Dermis blood vessel endothelial cell (primary cell): ENCODE results near the gene XYLT1. TPM values are rescaled to one million over a fixed set of nuclear protein-coding genes. Genes with fewer than 3 reads are reported as not detected.
A peak's percentile ranks its signal among the peaks of the same experiment; 100 is the strongest.

Experiments used
- DNase-seq: peaks from one replicate; pipeline ENCODE4 v3.0.0; 2010
- total RNA-seq: library from RNA; depleted of rRNA; stranded (reverse); fragments of >200 nt; gene quantifications from 2 replicates; pipeline ENCODE4 v1.2.3, GENCODE V29; 2014

XYLT1 gene
- total RNA-seq, 1 donor from 2014 or later: 2.0 TPM

DNA sequence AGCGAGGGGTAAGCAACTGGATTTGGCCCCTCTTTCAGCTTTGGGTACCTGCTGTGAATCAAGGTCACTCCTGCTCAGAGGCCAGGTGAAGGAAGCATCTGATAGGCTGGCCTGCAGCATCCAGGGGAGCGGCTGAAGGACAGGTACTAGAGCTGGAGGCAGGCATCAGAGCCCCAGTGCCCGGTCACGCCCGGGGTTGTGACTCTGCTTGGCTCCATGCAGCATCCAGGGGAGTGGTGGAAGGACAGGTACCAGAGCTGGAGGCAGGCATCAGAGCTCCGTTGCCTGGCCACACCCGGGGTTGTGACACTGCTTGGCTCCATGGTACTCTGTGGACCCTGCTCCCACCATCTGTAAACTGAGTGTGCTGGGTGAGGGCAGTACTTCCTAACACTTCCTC, 189.7 kb downstream of the XYLT1 start:
- no peak for DNase-seq

DNA sequence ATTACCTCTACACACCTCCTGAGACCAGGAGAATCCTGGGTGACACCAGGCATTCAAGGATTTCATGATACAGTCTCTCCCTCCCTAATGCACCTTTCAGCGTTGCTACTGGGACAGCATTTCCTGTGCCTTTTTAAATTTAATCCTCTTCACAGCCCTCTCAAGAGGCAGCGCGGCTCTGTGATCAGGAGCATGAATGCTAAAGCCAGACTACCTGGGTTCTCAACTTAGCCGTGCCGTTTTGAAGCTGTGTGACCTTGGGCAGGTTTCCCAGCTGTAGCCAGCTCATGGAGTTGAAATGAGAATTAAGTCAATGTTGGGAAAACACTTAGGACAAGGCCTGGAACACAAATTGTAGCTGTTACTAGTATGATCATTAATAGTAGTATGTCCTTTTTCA, 191.8 kb downstream of the XYLT1 start:
- no peak for DNase-seq

DNA sequence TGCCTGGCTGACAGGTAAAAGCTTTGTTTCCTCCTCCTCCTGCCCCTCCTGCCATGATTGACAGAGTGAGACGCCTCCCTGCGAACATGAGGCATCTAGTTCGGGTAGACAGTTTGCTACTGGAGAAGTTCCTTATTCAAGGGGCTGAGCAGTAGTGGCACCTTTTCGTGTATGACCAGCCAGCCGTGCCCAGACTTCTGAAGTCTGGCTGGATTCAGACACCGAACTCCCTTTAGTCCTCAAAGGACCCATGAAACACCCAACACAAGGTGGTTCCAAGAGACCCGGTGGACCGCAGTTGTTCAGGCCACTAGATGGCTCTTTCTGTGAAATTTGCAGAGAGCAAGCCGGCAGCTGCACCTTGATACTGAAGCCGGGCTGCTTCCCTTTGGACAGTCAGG, 192.8 kb downstream of the XYLT1 start:
- peak; percentile 24 for DNase-seq

DNA sequence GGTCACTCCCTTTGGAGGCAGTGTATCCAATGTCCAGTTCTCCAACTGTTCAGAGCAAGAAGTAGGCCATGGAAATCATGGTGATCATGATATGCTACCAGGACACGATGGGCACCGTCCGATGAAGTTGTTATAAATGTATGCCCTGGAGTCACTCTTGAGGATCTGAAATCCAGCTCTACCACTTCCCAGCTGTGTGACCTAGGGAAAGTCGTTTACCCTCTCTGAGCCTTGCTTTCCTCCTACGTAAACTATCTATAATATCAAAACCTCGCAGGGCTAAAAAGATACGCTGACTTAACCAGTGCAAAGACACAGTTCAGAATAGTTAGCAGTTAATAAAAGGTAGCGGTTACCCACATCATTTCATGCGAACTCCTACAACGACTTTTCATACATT, 194.2 kb downstream of the XYLT1 start:
- no peak for DNase-seq

DNA sequence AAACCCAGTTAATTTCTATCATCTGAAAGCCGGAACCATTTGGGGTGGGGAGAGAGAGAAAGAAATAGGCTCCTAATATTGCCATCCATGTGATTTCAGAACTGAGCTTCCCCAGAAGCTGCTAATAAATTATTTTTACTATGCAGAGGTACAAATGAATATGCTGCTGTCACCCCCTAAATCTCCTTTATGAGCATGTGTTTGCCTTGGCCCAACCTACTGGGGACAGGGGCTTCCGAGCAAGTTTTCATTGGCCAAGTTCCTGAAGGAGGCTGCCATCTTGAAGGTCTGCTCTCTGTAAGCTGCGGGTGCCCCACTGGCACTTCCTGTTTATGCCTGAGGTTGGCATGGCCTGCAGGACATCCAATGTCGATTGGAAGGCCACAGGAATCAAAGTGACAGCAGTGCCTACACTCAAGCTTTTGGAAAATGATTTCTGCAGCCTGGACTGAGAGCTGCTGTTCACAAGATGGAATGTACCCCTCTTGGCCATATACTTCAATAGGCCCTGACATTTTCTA, 194.7 kb downstream of the XYLT1 start:
- DNase-seq: no peak

DNA sequence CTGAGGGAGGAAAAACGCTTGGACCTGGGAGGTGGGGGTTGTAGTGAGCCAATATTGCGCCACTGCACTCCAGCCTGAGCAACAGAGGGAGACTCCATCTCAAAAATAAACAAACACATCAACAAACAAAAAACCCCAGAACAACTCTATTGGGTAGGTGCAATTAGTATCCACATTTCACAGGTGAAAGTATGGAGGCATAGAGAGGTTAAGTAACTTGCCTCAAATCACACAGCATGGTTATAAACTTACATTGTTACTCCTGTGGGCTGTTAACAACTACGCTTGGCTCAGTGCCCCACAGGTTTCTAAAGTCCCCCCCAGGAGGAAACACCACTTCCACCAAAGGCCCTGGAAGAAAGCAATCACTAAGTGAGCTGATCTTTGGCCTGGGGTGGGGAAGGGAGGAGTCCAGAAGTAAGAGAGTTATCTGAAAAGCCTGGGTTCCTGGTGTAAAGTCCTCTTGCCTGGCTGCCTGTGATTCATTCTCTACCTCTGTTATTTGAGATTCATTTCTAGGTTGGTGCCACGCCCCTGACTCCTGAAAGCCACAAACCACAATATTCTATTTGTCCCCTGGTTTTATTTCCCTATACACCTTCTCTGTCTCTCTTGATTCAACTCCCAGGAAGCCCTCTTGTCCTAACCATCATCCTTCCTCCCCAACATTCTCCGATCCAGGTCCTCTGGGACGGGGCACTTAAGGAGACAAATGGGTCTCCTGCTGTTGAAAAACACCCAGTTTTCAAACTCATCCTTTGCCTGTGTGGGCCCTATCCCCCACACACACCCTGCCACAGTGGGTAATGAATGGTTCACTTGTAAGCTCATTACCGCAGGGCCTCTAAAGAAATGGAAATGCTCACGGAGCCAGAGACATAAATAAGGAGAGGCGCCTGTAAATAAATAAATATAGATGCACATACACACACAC, 195.4 kb downstream of the XYLT1 start:
- DNase-seq: no peak

DNA sequence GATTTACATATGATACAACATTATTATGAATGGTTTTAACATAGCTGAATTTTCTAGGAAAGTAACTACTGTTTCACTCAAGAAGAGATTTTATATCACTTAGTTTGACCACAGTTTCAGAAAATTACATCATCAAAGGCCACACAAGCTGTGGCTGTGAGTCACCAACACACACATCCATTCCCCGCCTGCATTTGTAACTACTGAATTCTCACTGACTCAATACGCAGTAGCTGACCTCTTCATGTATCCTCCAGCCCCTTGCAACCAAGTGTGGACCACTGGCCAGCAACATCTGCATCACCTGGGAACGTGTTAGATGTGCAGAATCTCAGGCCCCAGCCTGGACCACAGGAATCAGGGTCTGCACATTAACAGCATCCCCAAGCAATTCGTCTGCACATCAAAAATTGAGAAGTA, 197.6 kb downstream of the XYLT1 start:
- no peak for DNase-seq

DNA sequence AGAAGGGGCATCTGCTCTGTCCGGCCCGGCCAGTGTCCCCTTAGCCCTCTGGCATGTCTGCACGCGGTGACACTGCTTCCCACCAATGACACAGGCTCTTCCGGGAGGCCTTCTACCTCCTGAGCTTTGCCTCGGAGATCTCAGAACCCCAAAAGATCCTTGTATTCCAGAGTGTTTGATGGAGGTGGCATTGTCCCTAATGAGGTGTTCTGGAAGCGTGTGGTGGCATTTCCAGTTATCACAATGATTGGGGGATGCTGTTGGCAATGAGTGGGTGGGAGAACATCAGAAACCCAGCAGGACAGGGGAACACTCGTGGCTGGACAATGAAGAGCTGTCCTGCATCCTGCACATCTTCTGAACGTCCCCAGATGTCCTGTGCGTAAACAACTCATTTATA, 198.0 kb downstream of the XYLT1 start:
- DNase-seq: no peak

DNA sequence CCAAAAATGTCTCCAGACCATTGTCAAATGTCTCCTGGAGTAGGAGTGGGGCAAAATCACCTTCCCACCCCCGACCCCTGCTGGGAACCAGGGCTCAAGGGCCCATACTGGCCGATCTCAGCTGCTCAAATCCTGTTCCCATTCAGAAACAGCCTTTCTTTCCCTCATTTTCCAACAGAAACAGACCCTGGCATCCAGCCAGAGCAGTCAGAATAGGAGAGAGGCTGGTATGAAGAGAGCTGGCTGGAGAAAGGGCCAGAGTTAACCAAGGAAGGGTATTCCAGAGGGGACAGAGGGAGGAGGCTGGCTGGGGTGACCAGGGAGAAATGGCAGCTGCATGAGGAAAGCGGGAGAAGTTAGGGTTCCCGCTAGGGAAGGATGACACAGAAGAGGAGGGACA, 199.1 kb downstream of the XYLT1 start:
- no peak for DNase-seq

DNA sequence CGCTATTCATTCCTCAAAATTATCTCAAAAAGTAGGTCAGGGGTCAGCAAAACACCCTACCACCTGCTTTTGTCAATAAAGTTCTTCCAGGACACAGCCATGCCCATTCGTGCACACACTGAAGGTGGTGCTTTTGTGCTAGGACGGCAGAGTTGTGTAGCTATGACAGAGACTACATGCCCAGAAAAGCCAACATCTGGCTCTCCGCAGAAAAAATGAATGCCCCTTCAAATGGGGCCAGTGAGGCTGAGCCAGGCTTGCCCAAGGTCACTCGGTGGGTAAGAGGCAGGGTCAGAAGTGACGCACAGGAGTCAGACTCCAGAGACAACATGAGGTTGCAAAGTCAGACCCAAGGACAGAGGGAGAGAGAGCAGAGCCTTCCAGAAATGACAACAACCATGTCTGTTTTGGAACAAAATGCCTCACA, 200.1 kb downstream of the XYLT1 start:
- no peak for DNase-seq

DNA sequence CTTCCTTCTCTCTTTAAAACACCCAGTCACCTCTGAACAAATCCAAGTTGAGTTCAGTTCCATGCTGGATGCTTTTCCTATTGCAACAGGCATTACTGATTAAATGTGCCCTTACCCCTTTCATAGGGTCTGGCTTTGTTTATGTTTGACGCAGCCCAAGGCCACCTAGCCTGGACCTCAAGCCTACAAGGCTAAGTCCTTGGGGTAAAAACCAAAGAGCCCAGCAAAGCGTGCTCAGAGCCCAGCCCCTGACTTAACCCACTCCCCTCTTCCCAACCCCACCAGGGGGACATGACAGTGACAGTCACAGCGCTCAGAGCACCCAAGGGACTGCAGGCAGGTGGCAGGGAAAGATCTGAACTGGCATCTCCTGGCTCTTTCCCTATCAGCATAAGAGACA, 200.6 kb downstream of the XYLT1 start:
- no peak for DNase-seq

DNA sequence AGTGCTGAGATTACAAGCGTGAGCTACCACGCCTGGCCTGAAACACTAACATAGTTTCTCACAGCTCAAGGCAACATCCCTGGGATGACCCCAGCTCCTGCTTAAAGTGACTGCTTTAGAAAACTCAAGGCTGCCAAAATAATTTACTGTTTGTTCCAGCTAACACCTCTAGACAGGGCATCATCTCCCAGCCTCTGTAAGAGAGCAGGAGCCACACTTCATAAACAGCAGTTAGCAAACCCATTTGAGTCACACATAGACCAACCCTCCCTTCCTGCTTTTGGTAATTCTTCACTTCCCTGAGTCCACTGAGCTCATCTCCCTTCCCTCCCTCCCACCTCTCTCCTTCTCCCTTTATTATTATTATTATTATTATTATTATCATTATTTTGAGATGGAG, 201.3 kb downstream of the XYLT1 start:
- DNase-seq: no peak

DNA sequence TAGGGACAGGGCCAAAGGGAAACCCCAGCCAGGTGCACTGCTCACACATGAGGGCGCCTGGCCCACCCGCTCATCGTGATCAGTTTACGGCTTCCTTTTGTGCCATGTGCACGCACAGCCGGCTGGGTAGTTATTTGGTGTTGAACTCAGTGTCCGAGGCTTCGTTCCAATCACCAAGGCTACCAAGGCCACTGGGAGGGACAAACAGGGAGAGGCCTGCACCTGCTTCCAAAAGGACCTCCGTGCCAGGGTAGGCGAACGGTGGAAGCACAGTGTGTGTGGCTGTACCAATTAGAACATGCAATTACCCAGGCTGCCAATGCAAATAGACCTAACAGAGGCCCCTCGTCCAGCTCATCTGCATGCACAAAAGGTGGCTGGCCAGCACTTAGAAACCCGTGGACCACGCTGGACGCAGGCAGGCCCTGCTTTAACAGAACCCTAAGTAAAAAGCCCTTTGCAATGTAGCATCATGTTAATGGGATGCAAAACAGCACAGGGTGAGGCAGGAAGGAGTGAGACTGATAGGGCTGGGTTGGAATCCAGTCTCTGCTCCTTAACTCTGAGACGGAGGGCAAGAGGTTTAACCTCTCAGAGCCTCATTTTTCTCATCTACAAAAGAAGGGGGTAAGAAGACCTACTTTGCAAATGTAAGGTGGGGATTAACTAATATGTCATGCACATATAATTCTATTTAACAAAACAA, 204.0 kb downstream of the XYLT1 start:
- DNase-seq: no peak

DNA sequence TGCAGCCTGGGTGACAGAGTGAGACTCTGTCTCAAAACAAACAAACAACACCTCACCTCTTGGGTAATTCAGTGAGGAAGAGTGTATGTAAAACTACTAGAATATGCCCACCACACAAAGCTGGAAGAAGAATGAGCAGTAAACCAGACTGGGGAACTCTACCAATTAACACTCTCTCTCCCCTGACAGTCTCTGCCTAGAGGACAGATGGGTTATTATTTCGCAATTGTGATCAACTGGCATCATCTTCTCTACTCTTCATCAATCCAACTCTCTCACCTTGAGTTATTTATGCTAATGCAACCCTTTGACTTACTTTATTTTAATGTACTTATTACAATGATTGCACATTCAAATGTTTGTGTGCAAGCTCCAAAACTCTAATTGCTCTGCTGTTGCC, 205.6 kb downstream of the XYLT1 start:
- DNase-seq: no peak

DNA sequence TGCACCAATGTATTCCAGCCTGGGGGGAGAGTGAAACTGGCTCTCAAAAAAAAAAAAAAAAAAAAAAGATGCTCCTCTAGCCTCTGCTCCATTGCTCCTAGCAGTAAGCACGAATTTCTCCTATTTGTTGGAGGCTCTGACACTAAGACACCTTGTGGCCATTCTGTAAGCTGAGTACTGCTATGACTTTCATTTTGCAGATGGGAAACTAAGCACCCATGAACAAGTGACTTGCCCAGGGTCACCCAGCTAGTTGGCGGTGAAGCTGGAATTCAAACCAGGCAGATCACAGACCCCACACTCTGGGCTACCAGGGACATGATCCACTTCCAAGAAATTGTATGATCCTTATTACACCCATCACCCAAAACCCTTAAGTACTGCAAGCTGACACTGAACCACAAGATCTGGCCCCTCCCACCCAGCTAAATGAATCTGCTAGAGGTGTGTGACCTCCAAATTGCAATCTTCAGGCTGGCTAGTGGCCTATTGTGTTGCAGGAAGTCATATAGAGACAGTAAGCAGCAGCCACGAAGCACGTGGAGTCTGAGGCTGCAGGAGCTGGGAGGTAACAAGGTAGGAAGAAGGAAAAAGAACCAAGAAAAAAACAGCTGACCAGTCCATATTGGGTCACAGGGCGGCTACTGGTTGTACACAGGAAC, 209.4 kb downstream of the XYLT1 start:
- no peak for DNase-seq

DNA sequence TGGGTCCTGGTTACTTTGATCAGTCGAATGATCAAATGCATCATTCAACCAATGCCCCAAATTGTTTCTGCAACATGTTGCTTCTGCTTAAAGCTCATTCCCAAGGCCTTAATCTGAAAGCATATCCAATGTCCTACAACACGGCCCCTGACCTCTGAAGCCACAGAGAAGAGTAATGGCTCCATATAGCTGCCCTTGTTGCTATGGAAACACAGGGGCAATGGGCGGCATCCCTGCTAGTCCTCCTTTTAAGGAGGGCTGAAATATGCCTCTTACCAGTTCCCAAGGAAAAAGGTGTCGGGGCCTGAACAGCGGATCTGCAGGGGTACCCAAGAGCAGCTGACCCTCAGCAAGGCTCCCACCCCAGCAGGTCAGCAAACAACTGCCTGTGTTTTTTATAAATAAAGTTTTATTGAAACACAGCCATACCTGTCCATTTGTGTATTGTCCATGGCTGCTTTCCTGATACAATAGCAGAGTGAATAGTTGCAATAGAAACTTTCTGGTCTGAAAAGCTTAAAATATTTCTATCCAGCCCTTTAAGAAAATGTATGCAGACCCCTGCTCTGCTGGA, 210.4 kb downstream of the XYLT1 start:
- no peak for DNase-seq

DNA sequence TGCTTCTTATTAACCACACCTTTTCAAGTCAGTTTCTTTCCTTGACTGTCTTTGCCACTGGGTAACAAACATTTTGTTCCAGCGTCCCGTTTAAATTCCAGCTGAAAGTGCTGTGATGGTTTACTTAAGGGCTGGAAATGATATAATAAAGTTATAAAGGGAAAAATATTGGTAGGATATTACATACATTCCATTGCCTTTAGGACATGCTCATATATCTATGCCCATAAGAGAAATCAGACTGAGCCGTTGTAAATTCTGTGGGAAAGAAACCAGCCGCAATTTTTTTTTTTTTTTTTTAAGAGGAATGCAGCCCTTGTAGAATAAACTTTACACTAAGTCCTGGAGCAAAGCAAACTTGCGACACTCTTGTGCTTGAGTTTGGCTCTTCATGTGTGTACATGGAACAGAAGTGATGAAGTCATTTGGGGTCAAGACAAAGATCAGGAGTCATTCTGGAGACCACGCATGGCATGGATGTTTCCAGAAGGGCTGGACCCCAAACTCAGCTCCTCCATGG, 210.9 kb downstream of the XYLT1 start:
- DNase-seq: no peak

DNA sequence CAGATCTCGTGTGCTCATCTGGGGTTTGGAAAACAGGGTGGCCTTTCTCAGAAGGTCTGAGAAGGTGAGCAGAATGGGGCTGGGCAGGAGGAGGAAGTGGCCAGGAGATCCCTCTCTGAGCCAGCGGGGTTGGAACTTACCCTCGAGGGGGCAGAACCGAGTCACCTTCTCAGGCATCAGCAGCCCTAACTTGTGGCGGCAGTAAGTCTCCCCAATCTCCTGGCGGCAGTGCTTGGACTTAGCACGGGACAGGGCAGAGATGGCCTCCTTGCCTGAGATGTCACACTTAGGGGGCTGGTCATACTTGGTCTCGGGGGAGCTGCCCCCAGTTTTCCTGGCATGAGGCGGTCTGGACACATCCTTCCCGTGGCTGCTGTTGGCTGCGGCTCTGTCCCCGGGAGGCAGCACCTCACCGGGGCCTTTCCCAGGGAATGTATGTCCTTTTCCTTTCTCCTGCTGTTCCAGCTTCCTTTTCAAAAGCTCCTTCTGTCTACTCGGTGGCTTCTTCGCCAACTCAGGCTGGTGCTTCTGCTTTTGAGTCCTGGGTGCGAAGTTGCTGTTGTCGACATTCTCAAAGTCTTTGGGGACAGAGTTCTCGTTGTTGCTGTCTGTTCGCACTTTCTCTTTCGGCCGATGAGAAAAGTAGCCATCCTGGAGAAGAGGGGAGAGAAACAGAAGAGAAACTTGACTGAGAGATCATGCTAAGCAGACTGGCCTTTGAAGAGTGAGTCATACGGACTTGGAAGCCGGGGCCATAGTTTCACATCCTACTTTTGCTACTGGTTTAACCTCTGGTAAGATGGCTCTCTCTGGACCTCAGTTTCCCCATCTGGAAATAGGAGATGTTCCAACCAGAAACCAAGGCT, 211.7 kb downstream of the XYLT1 start:
- DNase-seq: no peak

DNA sequence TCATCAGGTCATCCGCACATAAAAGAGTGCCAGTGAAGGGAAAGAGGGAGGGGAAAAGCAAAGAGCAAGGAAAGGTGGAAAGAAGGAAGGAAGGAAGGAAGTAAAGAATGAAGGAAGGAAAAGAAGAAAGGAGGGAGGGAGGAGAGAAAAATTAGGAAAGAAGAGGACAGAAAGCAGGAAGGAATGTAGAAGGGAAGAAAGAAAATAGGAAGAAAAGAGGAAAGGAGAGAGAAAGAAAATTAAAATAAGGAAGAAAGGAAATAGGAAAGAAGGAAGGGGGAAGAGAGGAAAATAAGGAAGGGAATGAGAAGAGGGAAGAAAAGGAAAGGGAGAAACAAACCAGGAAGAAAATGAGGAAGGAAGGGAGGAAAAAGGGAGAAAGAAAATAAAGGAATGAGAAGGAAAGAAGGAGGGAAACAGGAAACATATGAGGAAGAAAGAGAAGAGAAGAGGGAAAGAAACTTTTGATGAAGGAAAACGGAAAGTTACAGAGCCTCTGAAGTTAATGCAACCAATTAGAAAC, 212.6 kb downstream of the XYLT1 start:
- DNase-seq: no peak

DNA sequence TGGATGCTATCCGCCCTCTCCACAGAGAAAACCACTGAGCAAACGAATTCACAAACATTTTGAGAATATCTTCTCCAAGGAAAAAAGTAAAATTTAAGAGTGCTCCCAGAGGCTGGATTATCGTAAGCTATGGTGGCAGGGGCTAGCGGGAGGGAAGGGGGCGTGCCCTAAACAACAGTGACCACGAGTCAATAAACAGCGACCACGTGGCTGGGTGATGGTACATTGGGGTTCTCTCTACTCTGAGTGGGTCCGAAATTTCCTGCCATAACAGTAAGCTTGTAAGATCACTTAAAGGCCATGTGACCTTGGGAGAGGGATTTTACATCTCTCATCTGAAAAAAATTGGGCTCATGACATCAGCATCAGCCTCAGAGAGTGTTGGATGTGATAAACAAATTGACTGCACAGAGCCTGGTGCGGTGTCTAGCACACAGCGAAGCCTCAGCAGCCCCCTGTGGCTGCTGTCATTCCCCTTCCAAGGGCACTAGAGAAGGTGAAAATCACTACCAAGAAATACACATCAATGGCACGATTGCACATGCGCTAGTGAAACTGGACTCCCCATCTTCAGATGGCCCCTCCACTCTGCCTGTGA, 213.2 kb downstream of the XYLT1 start:
- DNase-seq: no peak

DNA sequence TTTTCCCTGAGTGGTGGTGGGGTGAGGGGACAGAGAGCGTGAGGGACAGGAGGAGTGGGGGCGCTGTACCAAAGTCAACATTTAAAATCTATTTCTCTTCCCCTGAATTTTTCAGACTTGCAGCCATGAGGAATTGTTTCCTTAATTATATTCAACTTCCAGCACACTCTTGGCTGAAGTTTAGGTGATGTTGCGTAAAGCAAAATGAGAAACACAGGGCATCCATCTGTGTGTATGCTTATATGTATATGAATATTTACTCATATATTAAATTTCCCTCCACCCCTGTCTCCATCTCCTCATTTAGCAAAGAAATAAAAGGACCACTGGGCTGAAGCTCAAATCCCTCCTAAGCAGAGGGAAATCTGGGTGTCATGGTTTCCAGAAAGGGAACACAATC, 218.1 kb downstream of the XYLT1 start:
- DNase-seq: no peak
